SK-N-SH (cell line): Measurements from ENCODE around the gene MMADHC. TPM values are rescaled to one million over a fixed set of nuclear protein-coding genes. Genes with fewer than 3 reads are reported as not detected.

Experiments
- CTCF ChIA-PET: fragments of 300-600, 350-600 bp; formaldehyde crosslinking; extraction: SDS; loops from one replicate; lab custom pipeline; 2021; lab: Yijun Ruan, JAX
- POLR2A ChIA-PET: fragments of 350-600 bp; sonication (Branson Sonifier 250); formaldehyde crosslinking; extraction: SDS; loops from one replicate; lab custom pipeline; 2020; ENCODE audit warnings: antibody characterized with exemption, inconsistent platforms; lab: Yijun Ruan, JAX
- DNase-seq: peaks from one replicate; pipeline ENCODE4 v3.0.0; 2012
- H2AFZ ChIP-seq: fragments of 200-600 bp; sonication (generic); 2 replicates; pipeline ENCODE4 v1.8.1; 2016; ENCODE audit warnings: antibody characterized with exemption, mild to moderate bottlenecking, low read depth
- H3F3A ChIP-seq: fragments of 200-600 bp; sonication (generic); replicated peaks from 2 replicates; pipeline ENCODE3; 2016; ENCODE audit warnings: antibody characterized with exemption, mild to moderate bottlenecking; ENCODE audit not compliant: insufficient read depth
- H3K27ac ChIP-seq, 2 experiments: fragments of 200-500 bp in 1 of 2; fragments of 200-600 bp in 1 of 2; sonication (Bioruptor generic) in 1 of 2; sonication (generic), shearing (Covaris generic) in 1 of 2; 2 replicates each; pipeline versions ENCODE4 v1.5.1 to v1.6.1; 2014 to 2016; ENCODE audit warnings: low read depth in 2 of 2, inconsistent platforms in 1 of 2, low read length in 1 of 2, mild to moderate bottlenecking in 1 of 2, mixed read lengths in 1 of 2
- H3K27me3 ChIP-seq: fragments of 200-600 bp; sonication (generic), shearing (Covaris generic); 2 replicates; pipeline ENCODE4 v1.6.1; 2016; ENCODE audit warnings: mixed run types; ENCODE audit not compliant: insufficient read depth
- H3K36me3 ChIP-seq, 2 experiments: fragments of 200-500 bp in 1 of 2; fragments of 200-600 bp in 1 of 2; sonication (Bioruptor generic) in 1 of 2; sonication (generic) in 1 of 2; replicated peaks in 1 of 2; 2 replicates each; pipeline versions ENCODE3 to v1.5.1; 2014 to 2016; ENCODE audit warnings: low read length in 1 of 2, mild to moderate bottlenecking in 1 of 2; ENCODE audit not compliant: insufficient read depth in 2 of 2, control insufficient read depth in 1 of 2
- H3K4me1 ChIP-seq, 2 experiments: fragments of 200-500 bp in 1 of 2; fragments of 200-600 bp in 1 of 2; sonication (Bioruptor generic) in 1 of 2; sonication (generic), shearing (Covaris generic) in 1 of 2; 2 replicates each; pipeline versions ENCODE4 v1.5.1 to v1.6.1; 2014 to 2016; ENCODE audit warnings: low read depth in 1 of 2, low read length in 1 of 2, mixed run types in 1 of 2; ENCODE audit not compliant: insufficient read depth in 2 of 2, control insufficient read depth in 1 of 2
- H3K4me2 ChIP-seq: fragments of 200-600 bp; sonication (generic), shearing (Covaris generic); 2 replicates; pipeline ENCODE4 v1.6.1; 2017; ENCODE audit warnings: mixed run types
- H3K4me3 ChIP-seq, 2 experiments: fragments of 200-500 bp in 1 of 2; fragments of 200-600 bp in 1 of 2; sonication (Bioruptor generic) in 1 of 2; sonication (generic), shearing (Covaris generic) in 1 of 2; 2 replicates each; pipeline versions ENCODE4 v1.5.1 to v1.8.1; 2014 to 2016; ENCODE audit warnings: low read depth in 2 of 2, inconsistent platforms in 1 of 2, low read length in 1 of 2, mild to moderate bottlenecking in 1 of 2, mixed read lengths in 1 of 2, moderate library complexity in 1 of 2
- H3K79me2 ChIP-seq: fragments of 200-600 bp; sonication (generic); 2 replicates; pipeline ENCODE4 v1.8.1; 2017; ENCODE audit warnings: mild to moderate bottlenecking; ENCODE audit not compliant: insufficient read depth
- H3K9ac ChIP-seq: fragments of 200-600 bp; sonication (generic); 2 replicates; pipeline ENCODE4 v1.6.1; 2017; ENCODE audit warnings: mixed run types
- H3K9me2 ChIP-seq: fragments of 200-600 bp; sonication (generic); 2 replicates; pipeline ENCODE4 v1.6.1; 2017; ENCODE audit warnings: mixed run types
- H3K9me3 ChIP-seq: fragments of 200-600 bp; sonication (generic); 2 replicates; pipeline ENCODE4 v1.6.1; 2017; ENCODE audit warnings: mixed run types, mild to moderate bottlenecking, moderate library complexity
- H4K20me1 ChIP-seq: fragments of 200-600 bp; sonication (generic); 2 replicates; pipeline ENCODE4 v1.6.1; 2017; ENCODE audit warnings: mild to moderate bottlenecking, mixed run types; ENCODE audit not compliant: insufficient read depth
- ELF1 ChIP-seq: IDR thresholded peaks from 2 replicates; pipeline ENCODE4 v1.4.0; 2012
- FOSL2 ChIP-seq: IDR thresholded peaks from 2 replicates; pipeline ENCODE4 v1.4.0; 2012; ENCODE audit warnings: low read depth, mild to moderate bottlenecking, moderate library complexity, borderline replicate concordance
- FOXJ3 ChIP-seq: sonication (generic); formaldehyde crosslinking; IDR thresholded peaks from 2 replicates; pipeline ENCODE4 v1.5.1; 2020; ENCODE audit warnings: mild to moderate bottlenecking, missing genetic modification reagents
- GABPA ChIP-seq: IDR thresholded peaks from 2 replicates; pipeline ENCODE4 v1.4.0; 2012; ENCODE audit warnings: low read depth, mild to moderate bottlenecking
- GATA2 ChIP-seq: sonication (generic); formaldehyde crosslinking; IDR thresholded peaks from 2 replicates; pipeline ENCODE4 v1.5.0; 2020; ENCODE audit warnings: mild to moderate bottlenecking, missing genetic modification reagents
- JUND ChIP-seq: IDR thresholded peaks from 2 replicates; pipeline ENCODE4 v1.4.0; 2012
- NRF1 ChIP-seq: IDR thresholded peaks from 2 replicates; pipeline ENCODE4 v1.6.1; 2012; ENCODE audit warnings: low read depth, mild to moderate bottlenecking, low read length
- POLR2AphosphoS5 ChIP-seq: IDR thresholded peaks from 2 replicates; pipeline ENCODE4 v1.6.1; 2012; ENCODE audit warnings: low read depth, low read length
- RAD21 ChIP-seq: IDR thresholded peaks from 2 replicates; pipeline ENCODE4 v1.6.1; 2012; ENCODE audit warnings: mild to moderate bottlenecking, low read length
- RCOR1 ChIP-seq: fragments of 150-350 bp; IDR thresholded peaks from 2 replicates; pipeline ENCODE4 v1.6.1; 2017; ENCODE audit warnings: antibody characterized with exemption, low read length
- RXRA ChIP-seq: IDR thresholded peaks from 2 replicates; pipeline ENCODE4 v1.4.0; 2012; ENCODE audit warnings: low read depth, mild to moderate bottlenecking, borderline replicate concordance
- SIN3A ChIP-seq: IDR thresholded peaks from 2 replicates; pipeline ENCODE4 v1.6.1; 2012; ENCODE audit warnings: low read depth, mild to moderate bottlenecking, low read length, moderate library complexity, borderline replicate concordance
- TAF1 ChIP-seq: IDR thresholded peaks from 2 replicates; pipeline ENCODE4 v1.6.1; 2012; ENCODE audit warnings: low read depth, mild to moderate bottlenecking, low read length, moderate library complexity, borderline replicate concordance
- TCF12 ChIP-seq: IDR thresholded peaks from 2 replicates; pipeline ENCODE4 v1.4.0; 2012
- YY1 ChIP-seq: IDR thresholded peaks from 2 replicates; pipeline ENCODE4 v1.4.0; 2012; ENCODE audit warnings: low read depth, mild to moderate bottlenecking
- WGBS: methylation state at CpG from one replicate; pipeline ENCODE4 v1.1.6; 2017; ENCODE audit warnings: low lambda C conversion rate; 5-methylcytosine and 5-hydroxymethylcytosine counted together
- polyA plus RNA-seq, 3 experiments: library from polyadenylated mRNA; depleted of rRNA; stranded (reverse); fragments of >200 nt; gene quantifications; 2 replicates each; pipeline ENCODE4 v1.2.3, GENCODE V29; 2012
- TF ChIP-seq, protein P1 (sequence below): fragments of 200-600 bp; sonication (generic); IDR thresholded peaks from 2 replicates; pipeline ENCODE4 v1.6.1; 2017; ENCODE audit warnings: antibody characterized with exemption, mild to moderate bottlenecking, moderate library complexity
- TF ChIP-seq, protein P2 (sequence below): fragments of 150-350 bp; IDR thresholded peaks from 2 replicates; pipeline ENCODE4 v1.6.1; 2016; ENCODE audit warnings: mild to moderate bottlenecking, low read depth, low read length
- TF ChIP-seq, protein P3 (sequence below): IDR thresholded peaks from 2 replicates; pipeline ENCODE4 v1.4.0; 2012; ENCODE audit warnings: low read depth, borderline replicate concordance
- TF ChIP-seq, protein P4 (sequence below): IDR thresholded peaks from 2 replicates; pipeline ENCODE4 v1.4.0; 2012; ENCODE audit warnings: low read depth, borderline replicate concordance

MMADHC gene
- polyA plus RNA-seq, 1 of the 3 experiments (the other 2 are of a cell fraction): 40.4 TPM

DNA sequence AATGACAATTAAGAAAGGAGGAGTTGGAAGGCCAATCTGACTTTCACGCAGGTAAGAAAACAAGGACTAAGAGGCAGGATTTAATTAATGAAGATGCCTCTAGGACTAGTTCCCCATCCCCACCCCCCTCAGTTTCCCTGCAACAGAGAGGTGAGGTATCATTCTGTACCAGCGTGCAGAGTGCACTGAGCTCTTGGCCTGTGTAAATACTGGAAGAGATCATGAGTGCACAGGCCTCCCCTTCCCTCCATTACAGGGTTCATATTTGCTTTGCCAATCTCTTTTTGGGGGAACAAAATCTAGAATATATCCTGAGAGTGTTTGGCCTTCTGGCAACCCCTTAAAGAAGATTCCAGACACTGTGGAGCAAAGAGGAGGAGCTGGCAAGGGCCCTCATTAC, 60.9 kb downstream of the MMADHC start:
- Histone ChIP-seq H3K4me3 (no peak overlapping the region), H3K4me1 (peaks cover 9 to 17% of the 10 kb centered on the region in 2 experiments; a peak in 3 of 4 replicates), H3K27me3 (no peaks in the 10 kb centered on the region), H3K9ac (no peak overlapping the region), H3K9me2 (no peaks in the 10 kb centered on the region), H4K20me1 (no peaks in the 10 kb centered on the region), H3K79me2 (no peaks in the 10 kb centered on the region), H3F3A (no peaks in the 10 kb centered on the region), H3K9me3 (no peaks in the 10 kb centered on the region), H3K36me3 (no peaks in the 10 kb centered on the region), H3K27ac (no peak overlapping the region), H2AFZ (no peak overlapping the region), H3K4me2 (no peak overlapping the region)
- POLR2A ChIA-PET: no interaction called here
- TF ChIP-seq RAD21 (no peak), NRF1 (no peak), GABPA (no peak), YY1 (no peak), JUND (no peak), POLR2AphosphoS5 (no peak), RXRA (no peak)
- TF ChIP-seq, protein P1, sequence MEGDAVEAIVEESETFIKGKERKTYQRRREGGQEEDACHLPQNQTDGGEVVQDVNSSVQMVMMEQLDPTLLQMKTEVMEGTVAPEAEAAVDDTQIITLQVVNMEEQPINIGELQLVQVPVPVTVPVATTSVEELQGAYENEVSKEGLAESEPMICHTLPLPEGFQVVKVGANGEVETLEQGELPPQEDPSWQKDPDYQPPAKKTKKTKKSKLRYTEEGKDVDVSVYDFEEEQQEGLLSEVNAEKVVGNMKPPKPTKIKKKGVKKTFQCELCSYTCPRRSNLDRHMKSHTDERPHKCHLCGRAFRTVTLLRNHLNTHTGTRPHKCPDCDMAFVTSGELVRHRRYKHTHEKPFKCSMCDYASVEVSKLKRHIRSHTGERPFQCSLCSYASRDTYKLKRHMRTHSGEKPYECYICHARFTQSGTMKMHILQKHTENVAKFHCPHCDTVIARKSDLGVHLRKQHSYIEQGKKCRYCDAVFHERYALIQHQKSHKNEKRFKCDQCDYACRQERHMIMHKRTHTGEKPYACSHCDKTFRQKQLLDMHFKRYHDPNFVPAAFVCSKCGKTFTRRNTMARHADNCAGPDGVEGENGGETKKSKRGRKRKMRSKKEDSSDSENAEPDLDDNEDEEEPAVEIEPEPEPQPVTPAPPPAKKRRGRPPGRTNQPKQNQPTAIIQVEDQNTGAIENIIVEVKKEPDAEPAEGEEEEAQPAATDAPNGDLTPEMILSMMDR: no peak
- DNase-seq: no peak
- CTCF ChIA-PET: interaction anchor here (1.2 kb wide), 1 partner anchor 35 kb away, joined by 5 read pairs; no protein-coding TSS in a partner anchor
- WGBS: 57% methylated on average over 2 of the region's 2 CpGs

DNA sequence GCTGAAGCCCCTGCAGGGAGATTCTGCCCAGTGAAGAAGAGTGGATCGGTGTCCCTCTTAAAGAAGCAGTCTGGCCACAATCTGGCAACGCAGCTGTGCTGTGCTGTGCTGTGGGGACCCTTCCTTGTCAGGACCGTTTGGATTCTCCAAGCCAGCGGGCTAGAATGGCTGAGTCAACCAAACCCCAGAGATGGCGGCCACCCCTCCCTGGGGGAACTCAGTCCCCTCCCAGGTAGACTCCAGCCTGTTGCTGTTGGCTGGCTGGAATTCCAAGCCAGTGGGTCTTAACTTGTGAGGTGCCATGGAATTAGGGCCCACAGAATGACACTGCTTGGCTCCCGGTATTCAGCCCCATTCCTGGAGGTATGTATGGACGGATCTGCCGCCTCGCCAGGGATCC, 62.3 kb downstream of the MMADHC start:
- Histone ChIP-seq H3K27me3 (no peaks in the 10 kb centered on the region), H3F3A (no peaks in the 10 kb centered on the region), H3K4me3 (no peak overlapping the region), H4K20me1 (no peaks in the 10 kb centered on the region), H3K4me2 (no peak overlapping the region), H2AFZ (no peak overlapping the region), H3K9me3 (no peaks in the 10 kb centered on the region), H3K9me2 (no peaks in the 10 kb centered on the region), H3K9ac (no peak overlapping the region), H3K36me3 (no peaks in the 10 kb centered on the region), H3K4me1 (peaks cover 9 to 17% of the 10 kb centered on the region in 2 experiments; a peak in 3 of 4 replicates), H3K27ac (no peak overlapping the region), H3K79me2 (no peaks in the 10 kb centered on the region)
- ChIA-PET POLR2A (no interaction called here), CTCF (no interaction called here)
- DNase-seq: no peak
- WGBS: 80% methylated on average over 3 of the region's 9 CpGs
- TF ChIP-seq NRF1 (no peak), FOXJ3 (CRISPR knock-in tag) (no peak), TAF1 (no peak), TCF12 (no peak), POLR2AphosphoS5 (no peak), FOSL2 (no peak), GATA2 (CRISPR knock-in tag) (no peak), GABPA (no peak), ELF1 (no peak), SIN3A (no peak), RCOR1 (no peak)
- TF ChIP-seq, protein P1: no peak
- TF ChIP-seq, protein P2, sequence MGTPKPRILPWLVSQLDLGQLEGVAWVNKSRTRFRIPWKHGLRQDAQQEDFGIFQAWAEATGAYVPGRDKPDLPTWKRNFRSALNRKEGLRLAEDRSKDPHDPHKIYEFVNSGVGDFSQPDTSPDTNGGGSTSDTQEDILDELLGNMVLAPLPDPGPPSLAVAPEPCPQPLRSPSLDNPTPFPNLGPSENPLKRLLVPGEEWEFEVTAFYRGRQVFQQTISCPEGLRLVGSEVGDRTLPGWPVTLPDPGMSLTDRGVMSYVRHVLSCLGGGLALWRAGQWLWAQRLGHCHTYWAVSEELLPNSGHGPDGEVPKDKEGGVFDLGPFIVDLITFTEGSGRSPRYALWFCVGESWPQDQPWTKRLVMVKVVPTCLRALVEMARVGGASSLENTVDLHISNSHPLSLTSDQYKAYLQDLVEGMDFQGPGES: no peak
- TF ChIP-seq, protein P3, sequence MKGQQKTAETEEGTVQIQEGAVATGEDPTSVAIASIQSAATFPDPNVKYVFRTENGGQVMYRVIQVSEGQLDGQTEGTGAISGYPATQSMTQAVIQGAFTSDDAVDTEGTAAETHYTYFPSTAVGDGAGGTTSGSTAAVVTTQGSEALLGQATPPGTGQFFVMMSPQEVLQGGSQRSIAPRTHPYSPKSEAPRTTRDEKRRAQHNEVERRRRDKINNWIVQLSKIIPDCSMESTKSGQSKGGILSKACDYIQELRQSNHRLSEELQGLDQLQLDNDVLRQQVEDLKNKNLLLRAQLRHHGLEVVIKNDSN: no peak
- TF ChIP-seq, protein P4, sequence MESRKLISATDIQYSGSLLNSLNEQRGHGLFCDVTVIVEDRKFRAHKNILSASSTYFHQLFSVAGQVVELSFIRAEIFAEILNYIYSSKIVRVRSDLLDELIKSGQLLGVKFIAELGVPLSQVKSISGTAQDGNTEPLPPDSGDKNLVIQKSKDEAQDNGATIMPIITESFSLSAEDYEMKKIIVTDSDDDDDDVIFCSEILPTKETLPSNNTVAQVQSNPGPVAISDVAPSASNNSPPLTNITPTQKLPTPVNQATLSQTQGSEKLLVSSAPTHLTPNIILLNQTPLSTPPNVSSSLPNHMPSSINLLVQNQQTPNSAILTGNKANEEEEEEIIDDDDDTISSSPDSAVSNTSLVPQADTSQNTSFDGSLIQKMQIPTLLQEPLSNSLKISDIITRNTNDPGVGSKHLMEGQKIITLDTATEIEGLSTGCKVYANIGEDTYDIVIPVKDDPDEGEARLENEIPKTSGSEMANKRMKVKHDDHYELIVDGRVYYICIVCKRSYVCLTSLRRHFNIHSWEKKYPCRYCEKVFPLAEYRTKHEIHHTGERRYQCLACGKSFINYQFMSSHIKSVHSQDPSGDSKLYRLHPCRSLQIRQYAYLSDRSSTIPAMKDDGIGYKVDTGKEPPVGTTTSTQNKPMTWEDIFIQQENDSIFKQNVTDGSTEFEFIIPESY: no peak
